PC-9 (cell line): ENCODE measurements around the gene TESMIN. TPM values are rescaled to one million over a fixed set of nuclear protein-coding genes. Genes with fewer than 3 reads are reported as not detected.
A peak's percentile ranks its signal among the peaks of the same experiment; 100 is the strongest.

ENCODE experiments used
- BruUV-seq: library from RNA; stranded (reverse); fragments of 400-500 nt; replicated peaks from 2 replicates; lab custom pipeline; 2021; lab: Mats Ljungman, UMichigan
- CTCF ChIA-PET: fragments of 300-600 bp; sonication (Branson Sonifier 250); formaldehyde crosslinking; loops from one replicate; lab custom pipeline; 2022; ENCODE audit warnings: antibody characterized with exemption; lab: Charles Lee
- POLR2A ChIA-PET: fragments of 300-600 bp; sonication (Branson Sonifier 250); formaldehyde crosslinking; loops from one replicate; lab custom pipeline; 2022; ENCODE audit warnings: antibody characterized with exemption; ENCODE audit not compliant: unreplicated experiment; lab: Charles Lee
- DNase-seq, 2 experiments: peaks; one replicate each; pipeline versions ENCODE4 v3.0.0 to v3.0.0-alpha.2; 2015 to 2022; ENCODE audit warnings: mixed read lengths in 1 of 2
- H2AFZ ChIP-seq: fragments of 200-600 bp; sonication (generic); 2 replicates; pipeline ENCODE4 v1.8.1; 2017; ENCODE audit warnings: antibody characterized with exemption
- H3F3A ChIP-seq: fragments of 200-600 bp; sonication (generic); 2 replicates; pipeline ENCODE4 v1.8.1; 2017; ENCODE audit warnings: antibody characterized with exemption, mild to moderate bottlenecking, low read depth; ENCODE audit not compliant: insufficient read depth
- H3K27ac ChIP-seq: fragments of 200-600 bp; sonication (generic); 2 replicates; pipeline ENCODE4 v1.6.1; 2016; ENCODE audit warnings: mixed run types
- H3K27me3 ChIP-seq: fragments of 200-600 bp; sonication (generic); 2 replicates; pipeline ENCODE4 v1.6.1; 2016; ENCODE audit warnings: low read depth, mixed run types; ENCODE audit not compliant: insufficient read depth
- H3K36me3 ChIP-seq: fragments of 200-600 bp; sonication (generic); 2 replicates; pipeline ENCODE4 v1.6.1; 2016; ENCODE audit warnings: low read depth, mixed run types
- H3K4me1 ChIP-seq: fragments of 200-600 bp; sonication (generic); replicated peaks from 2 replicates; pipeline ENCODE4 v1.6.1; 2016; ENCODE audit warnings: mixed run types; ENCODE audit not compliant: insufficient read depth
- H3K4me2 ChIP-seq: fragments of 200-600 bp; sonication (generic); 2 replicates; pipeline ENCODE4 v1.6.1; 2017; ENCODE audit warnings: mixed run types
- H3K4me3 ChIP-seq: fragments of 200-600 bp; sonication (generic); 2 replicates; pipeline ENCODE4 v1.6.1; 2016; ENCODE audit warnings: mixed run types
- H3K79me2 ChIP-seq: fragments of 200-600 bp; sonication (generic); 2 replicates; pipeline ENCODE4 v1.6.1; 2017; ENCODE audit warnings: low read depth, mixed run types
- H3K9me2 ChIP-seq: fragments of 200-600 bp; sonication (generic); 2 replicates; pipeline ENCODE4 v1.8.1; 2017; ENCODE audit warnings: mild to moderate bottlenecking; ENCODE audit not compliant: insufficient read depth
- H3K9me3 ChIP-seq: fragments of 200-600 bp; sonication (generic); 2 replicates; pipeline ENCODE4 v1.8.1; 2016; ENCODE audit warnings: low read depth; ENCODE audit not compliant: insufficient read depth
- H4K20me1 ChIP-seq: fragments of 200-600 bp; sonication (generic); 2 replicates; pipeline ENCODE4 v1.8.1; 2017; ENCODE audit not compliant: insufficient read depth
- EZH2 ChIP-seq: fragments of 200-600 bp; sonication (generic); IDR thresholded peaks from 2 replicates; pipeline ENCODE4 v1.8.0; 2017; ENCODE audit warnings: antibody characterized with exemption, low read depth
- intact Hi-C: fragments of 100-400 bp; cut with micrococcal nuclease; formaldehyde crosslinking; loops from one replicate; pipeline ENCODE4 v1.10.0; 2022; ENCODE audit not compliant: unreplicated experiment
- total RNA-seq: library from RNA; stranded (reverse); gene quantifications from 2 replicates; pipeline ENCODE4 v1.2.3, GENCODE V29; 2021
- TF ChIP-seq, protein P1 (sequence below): fragments of 200-600 bp; sonication (generic); conservative IDR thresholded peaks from 2 replicates; pipeline ENCODE4 v1.6.1; 2017; ENCODE audit warnings: mixed run types, antibody characterized with exemption, mild to moderate bottlenecking, moderate library complexity

The TESMIN gene
- total RNA-seq, 1 experiment from 2014 or later = 23.9 TPM

DNA sequence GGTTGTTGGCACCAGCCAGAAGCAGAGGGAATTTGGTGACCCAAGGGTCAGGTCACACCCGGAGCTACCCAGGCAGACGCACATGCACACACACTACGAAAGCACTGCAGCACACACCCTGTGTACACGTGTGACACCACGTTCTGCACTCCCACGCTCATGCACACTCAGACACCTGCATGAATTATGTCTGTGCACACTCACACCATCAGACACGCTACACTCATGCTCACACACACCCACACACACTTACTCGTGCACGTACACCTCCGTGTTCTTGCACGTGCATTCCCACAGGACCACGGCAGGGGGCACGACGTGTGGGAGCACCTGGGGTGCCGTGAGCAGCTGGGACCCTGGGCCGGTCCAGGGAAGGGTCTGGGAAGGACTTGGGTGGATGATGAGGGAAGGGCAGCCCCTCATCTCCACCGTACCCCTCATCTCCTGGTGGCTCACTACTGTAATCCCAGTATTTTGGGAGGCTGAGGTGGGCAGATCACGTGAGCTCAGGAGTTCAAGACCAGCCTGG, 87.8 kb downstream of the TESMIN start:
- ChIA-PET CTCF (no interaction called here), POLR2A (no interaction called here)
- Histone ChIP-seq H3K79me2 (no peaks in the 10 kb centered on the region), H3K4me1 (no peaks in the 10 kb centered on the region), H3K9me2 (no peaks in the 10 kb centered on the region), H3K36me3 (no peaks in the 10 kb centered on the region), H3K4me2 (no peak overlapping the region), H3K27me3 (peaks cover 80% of the 10 kb centered on the region), H3F3A (0 out of 2 replicates have a peak, but pooled peaks cover 8% of the 10 kb centered on the region), H3K27ac (no peak overlapping the region), H2AFZ (no peak overlapping the region), H4K20me1 (no peaks in the 10 kb centered on the region), H3K9me3 (no peaks in the 10 kb centered on the region), H3K4me3 (no peak overlapping the region)
- TF ChIP-seq, protein P1, sequence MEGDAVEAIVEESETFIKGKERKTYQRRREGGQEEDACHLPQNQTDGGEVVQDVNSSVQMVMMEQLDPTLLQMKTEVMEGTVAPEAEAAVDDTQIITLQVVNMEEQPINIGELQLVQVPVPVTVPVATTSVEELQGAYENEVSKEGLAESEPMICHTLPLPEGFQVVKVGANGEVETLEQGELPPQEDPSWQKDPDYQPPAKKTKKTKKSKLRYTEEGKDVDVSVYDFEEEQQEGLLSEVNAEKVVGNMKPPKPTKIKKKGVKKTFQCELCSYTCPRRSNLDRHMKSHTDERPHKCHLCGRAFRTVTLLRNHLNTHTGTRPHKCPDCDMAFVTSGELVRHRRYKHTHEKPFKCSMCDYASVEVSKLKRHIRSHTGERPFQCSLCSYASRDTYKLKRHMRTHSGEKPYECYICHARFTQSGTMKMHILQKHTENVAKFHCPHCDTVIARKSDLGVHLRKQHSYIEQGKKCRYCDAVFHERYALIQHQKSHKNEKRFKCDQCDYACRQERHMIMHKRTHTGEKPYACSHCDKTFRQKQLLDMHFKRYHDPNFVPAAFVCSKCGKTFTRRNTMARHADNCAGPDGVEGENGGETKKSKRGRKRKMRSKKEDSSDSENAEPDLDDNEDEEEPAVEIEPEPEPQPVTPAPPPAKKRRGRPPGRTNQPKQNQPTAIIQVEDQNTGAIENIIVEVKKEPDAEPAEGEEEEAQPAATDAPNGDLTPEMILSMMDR = no peak
- no peak for TF ChIP-seq EZH2
- BruUV-seq = no TSS peak
- no peak for DNase-seq
- intact Hi-C loops = no loop called here

DNA sequence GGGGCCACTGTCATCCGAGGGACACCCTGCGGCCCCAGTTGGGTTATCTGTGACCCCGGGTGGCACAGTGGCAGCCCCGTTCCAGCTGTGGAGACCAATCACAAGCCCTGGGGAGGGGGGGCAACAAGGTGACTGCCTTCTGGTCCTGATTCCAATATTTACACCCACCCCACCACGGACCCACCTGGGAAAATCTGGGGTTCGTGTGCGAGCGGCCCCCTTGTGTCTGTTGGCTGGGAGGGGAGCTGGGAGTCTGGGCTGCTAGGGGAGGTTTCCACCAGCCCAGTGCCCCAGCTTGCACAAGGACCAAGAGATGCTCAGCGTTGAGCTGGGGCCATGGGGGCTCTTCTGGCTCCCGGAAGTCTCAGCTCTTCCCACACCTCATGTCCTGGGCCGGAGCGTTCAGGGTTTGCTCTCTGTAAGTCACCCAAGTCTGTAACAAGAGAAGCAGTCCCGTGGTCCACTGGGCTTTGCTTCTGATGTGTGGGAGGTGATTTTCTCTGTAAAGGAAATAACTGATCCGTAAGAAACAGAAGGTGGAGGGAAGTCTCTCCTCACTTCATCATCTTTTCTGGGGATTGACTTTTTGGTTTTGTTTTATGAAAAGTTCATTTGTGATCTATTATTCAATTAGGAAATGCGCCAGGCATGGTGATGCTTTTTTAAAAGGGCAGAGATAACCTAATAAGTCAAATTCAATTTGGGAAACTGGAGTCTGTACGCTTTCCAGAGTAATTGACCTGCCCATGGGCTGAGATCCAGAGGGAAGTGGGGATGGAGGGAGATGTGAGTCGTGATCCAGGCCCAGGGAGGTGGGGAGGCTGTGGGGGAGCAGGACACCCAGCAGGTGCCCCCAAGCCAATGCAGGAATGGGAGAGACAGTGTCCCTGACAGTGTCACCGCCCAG, 89.4 kb downstream of the TESMIN start:
- CTCF ChIA-PET = no interaction called here
- H3K27me3 ChIP-seq = peaks cover 91% of the 10 kb centered on the region
- H3K9me3 ChIP-seq = no peaks in the 10 kb centered on the region
- POLR2A ChIA-PET = no interaction called here
- H3F3A ChIP-seq = no peaks in the 10 kb centered on the region
- no peaks in the 10 kb centered on the region for H3K4me1 ChIP-seq
- H3K36me3 ChIP-seq = no peaks in the 10 kb centered on the region
- H2AFZ ChIP-seq = no peak overlapping the region
- H3K79me2 ChIP-seq = no peaks in the 10 kb centered on the region
- no peaks in the 10 kb centered on the region for H4K20me1 ChIP-seq
- no peak overlapping the region for H3K4me2 ChIP-seq
- no peak for TF ChIP-seq EZH2
- TF ChIP-seq, protein P1 = no peak
- intact Hi-C loops = no loop called here
- H3K27ac ChIP-seq = no peak overlapping the region
- BruUV-seq = no TSS peak
- no peak overlapping the region for H3K4me3 ChIP-seq
- DNase-seq = peak in 1 of 2 experiments; percentile 19
- H3K9me2 ChIP-seq = no peaks in the 10 kb centered on the region

DNA sequence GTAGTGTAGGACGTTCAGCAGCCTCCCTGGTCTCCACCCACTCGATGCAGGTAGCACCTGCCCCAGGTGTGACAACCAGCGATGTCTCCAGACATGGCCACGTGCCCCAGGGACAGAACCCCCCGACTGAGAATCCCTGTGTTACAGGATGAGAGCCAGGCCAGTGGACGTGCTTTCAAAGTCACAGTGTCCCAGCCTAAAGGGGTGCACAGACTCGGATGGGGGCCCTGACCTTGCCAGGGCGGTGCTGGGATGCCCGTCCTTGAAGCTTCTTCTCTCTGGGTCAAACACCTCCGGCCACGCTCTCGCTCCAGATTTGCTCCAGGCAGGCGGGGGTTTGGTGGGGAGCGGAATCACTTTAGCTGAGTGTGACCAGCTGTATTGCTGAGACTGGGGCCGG, 90.3 kb downstream of the TESMIN start:
- no peak overlapping the region for H3K4me3 ChIP-seq
- no peaks in the 10 kb centered on the region for H3K9me3 ChIP-seq
- no peaks in the 10 kb centered on the region for H4K20me1 ChIP-seq
- CTCF ChIA-PET = no interaction called here
- no peaks in the 10 kb centered on the region for H3F3A ChIP-seq
- TF ChIP-seq EZH2 = no peak
- TF ChIP-seq, protein P1 = no peak
- no peaks in the 10 kb centered on the region for H3K36me3 ChIP-seq
- H2AFZ ChIP-seq = no peak overlapping the region
- H3K4me2 ChIP-seq = no peak overlapping the region
- intact Hi-C loops = no loop called here
- H3K79me2 ChIP-seq = no peaks in the 10 kb centered on the region
- DNase-seq = peak in 1 of 2 experiments; percentile 30
- H3K27me3 ChIP-seq = peaks cover 92% of the 10 kb centered on the region
- POLR2A ChIA-PET = no interaction called here
- no peaks in the 10 kb centered on the region for H3K9me2 ChIP-seq
- no TSS peak for BruUV-seq
- H3K27ac ChIP-seq = no peak overlapping the region
- H3K4me1 ChIP-seq = no peaks in the 10 kb centered on the region
